Pulmonary artery endothelial cell (primary cell): Measurements from ENCODE around the gene SLC12A3. TPM values are rescaled to one million over a fixed set of nuclear protein-coding genes. Genes with fewer than 3 reads are reported as not detected.

Source experiments
- DNase-seq: peaks from one replicate; pipeline ENCODE4 v3.0.0-alpha.2; 2011; ENCODE audit warnings: low read depth, low spot score
- total RNA-seq: library from RNA; depleted of rRNA; stranded (reverse); fragments of >200 nt; gene quantifications from 2 replicates; pipeline ENCODE4 v1.2.3, GENCODE V29; 2014

SLC12A3 gene
- total RNA-seq, 1 donor from 2014 or later = not detected

DNA sequence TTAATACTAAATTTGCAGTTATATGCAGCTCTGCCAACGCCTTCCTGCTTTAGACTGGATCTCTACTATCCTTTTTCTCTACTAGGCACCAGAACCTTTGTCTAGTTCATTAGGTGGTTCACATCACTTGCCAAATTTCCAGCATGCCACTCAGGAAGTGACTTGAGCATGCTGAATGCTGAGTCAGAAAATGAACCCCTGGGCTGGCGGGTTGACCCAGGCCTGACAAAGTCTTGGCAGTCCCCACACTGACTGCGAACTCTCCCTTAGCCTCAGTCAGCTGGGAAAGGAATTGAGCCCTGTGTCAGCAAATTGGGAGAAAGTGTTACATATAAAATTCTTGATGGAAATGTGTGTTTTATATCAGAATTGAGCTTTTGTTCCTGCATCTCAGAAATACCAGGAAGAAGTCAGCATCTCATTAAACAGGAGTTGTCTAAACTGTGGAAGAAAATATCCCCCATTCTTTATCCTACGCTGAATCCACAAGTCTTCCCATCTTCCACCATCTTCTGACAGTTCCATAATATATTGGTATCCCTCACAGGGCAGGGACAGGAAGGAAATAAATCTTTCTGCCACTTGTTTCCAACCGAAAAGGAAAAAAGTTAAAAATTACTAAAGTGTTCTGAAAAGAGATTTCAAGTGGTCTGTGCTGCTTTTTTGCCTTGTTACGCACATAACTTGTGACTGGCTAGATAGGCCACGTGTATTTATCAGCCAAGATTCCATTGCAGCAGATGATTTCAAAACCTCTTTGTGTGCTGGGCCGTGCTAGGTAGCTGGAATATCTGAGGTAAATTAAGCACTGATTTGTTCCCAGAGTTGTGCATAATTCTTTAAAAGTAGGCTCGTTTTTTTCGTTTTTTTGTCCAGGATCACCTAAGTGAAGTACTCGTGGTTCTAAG lies 16.7 kb upstream of the SLC12A3 start:
- peak; percentile 29 for DNase-seq

DNA sequence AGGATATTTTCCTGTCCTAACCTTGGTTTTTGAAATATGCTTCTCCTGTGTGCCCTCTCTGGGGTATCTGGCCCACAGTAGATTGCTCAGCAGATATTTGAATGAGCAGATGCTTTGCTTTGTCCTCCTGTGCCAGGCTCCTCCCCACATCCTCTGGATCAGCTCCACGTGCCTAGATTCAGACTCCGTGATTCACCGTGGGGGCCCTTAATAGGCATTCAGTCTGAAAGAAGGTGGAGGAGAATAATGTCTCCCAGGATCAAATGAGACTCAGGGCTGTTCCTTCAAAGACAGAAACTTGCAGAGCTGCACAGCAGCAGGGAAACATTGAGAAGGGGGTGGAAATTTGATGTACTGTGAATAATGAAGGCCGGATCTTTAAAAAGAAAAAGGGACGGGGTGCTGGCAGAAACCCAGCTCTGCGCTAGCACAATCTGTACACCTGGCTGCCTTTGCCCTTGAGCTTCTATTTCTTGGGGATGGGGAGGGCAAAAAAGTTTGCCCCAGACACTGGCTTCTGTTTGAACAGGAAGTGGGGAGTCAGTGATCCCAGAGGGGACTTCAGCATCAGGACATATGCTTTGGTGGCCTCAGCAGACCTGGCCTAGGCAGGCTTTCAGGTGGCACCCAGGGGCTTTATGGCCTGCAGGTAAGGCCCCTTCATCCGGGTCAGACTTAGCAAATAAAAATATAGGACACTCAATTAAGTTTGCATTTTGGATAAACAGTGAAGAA lies 15.9 kb upstream of the SLC12A3 start:
- no peak for DNase-seq

DNA sequence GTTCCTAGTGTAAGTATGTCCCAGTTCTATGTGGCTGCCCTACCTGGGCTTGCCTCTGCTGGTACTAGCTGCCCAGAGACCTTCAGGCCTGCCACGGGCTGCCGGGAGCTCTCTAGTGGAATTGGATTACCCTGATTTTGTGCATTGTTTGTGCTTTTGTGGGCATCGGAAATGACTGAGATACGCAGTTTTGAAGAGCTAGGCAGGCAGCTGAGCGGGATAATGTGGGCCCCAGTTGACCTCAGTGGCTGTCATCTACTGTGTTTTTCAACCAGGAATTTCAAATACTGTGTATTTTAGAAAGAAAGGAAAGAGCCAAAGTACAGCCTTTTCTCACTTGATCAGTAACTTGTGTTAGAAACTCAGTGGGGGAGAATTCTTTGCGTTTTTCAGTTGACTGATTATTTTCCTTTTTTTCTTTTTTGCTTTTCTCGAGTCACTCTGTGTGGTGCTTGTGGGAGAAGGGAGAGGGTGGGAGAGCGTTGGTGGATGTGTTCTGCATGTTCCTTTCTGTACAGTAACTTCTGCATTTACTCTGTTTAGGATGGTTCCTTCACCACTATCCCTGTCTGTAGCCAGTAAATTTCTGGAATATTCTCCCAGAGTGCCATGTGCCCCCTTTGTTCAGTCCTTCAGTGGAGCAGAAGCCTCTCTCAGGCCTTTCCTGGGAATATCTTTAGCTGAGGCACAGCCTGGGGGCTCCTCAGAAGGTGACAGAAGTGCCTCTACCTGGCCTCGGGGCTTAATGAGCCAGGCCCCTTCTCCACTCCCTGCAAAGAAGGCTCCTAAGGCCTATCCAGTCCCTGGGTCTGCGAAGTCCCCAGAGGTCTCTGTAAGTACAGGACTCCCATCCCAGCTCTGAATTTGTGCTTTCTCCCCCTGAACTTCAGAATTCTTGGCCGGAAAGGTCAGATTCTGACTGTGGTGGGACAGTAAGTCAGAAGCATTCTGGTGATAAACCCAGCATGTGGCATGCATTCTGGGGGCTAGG lies 15.0 kb upstream of the SLC12A3 start:
- DNase-seq = no peak

DNA sequence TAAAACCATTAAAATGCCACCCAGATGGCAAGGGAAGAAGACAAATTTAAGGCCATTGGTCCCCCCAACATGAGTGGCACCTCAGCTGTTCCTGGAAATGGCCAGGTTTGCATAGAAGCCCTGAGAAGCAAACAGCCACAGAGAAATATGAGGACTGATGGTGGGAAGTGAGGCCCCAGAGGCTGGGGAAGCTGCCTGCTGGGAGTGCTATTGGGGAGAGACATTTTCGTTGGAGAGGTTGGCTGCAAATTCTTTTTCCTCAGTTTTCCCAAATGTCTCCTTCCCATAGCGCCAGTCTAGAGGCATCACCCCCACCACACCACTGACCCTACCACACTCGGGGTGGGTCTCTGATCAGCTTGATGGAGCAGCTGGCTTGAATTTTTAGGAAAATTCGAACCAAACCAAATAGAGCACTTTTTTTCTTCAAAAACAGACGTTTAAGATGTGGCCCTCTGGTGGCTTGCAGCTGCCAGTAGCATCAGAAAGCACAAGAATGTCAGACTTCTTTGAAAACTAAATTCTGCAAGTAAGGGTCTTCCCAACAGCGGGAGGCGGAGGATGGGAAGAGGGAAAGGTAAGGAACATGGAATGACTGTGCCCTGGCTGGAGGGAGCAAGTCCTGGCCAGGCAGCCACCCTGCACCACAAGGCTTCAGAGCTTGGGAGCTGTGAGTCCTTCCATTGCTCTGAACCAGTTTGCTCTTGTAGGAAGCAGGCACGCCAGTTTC lies 13.2 kb upstream of the SLC12A3 start:
- no peak for DNase-seq

DNA sequence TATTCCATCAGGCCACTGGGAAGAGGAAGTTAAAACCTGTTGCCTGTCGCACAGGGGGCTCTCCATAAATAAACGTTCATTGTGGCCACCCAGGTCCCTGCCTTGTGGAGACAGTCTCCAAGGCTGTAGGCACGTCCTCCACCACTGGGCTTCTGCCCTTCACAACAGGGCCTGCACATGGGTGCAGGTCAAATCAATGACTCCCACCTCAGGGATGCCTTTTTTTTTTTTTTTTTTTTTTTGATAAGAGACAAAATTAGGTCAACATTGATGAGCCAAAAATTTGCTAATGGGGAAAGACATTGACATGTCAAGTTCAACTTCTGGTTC lies 12.6 kb upstream of the SLC12A3 start:
- DNase-seq = no peak

DNA sequence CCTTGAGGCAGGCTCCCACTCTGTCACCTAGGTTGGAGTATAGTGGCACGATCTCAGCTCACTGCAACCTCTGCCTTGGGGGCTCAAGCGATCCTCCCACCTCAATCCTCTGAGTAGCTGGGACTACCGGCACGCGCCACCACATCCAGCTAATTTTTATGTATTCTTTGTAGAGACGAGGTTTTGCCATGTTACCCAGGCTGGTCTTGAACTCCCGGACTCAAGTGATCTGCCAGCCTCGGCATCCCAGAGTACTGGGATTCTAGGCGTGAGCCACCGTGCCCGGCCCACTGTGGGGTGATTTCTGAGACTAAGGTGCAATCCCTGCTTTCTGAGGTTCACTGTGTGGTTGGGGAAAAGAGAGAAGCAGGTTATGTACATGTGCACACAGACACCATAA lies 12.0 kb upstream of the SLC12A3 start:
- no peak for DNase-seq

DNA sequence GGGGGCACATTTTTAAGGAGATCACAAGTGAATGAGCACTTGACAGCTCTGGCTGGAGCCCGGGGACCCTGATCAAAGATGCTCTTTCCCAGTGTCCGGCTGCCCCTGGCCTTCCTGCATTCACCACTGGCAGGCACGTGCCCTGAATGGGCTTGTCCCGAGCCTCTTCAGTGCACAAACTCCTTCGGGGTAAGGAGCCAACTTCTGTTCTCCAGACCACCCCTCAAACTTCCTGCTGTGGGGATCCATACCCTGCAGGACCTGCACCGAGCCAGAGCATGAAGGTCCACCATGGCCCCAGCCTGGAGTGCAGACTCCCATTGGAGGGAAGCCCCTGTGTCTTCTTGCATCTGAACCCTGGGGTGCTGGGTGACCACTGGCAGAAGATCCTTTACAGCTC lies 9.8 kb upstream of the SLC12A3 start:
- DNase-seq = no peak

DNA sequence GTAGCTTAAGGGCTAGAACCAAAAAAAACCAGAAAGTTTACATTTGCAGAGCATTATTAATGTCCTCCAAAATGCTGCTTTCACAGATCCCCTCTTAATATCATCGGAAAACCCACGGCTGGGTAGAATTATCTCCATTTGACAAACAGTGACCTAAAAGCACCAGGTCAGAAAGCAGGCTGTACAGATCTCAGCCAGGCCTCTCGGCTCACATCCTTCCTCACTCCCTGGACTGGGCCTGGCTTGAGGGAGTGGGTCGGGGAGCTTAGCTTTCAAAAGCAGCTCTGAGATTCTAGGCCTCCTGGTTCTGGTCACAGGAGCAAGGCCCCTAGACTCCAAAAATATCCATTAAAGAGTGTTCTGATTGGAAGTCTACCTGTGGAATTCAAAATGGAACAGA lies 9.1 kb upstream of the SLC12A3 start:
- no peak for DNase-seq

DNA sequence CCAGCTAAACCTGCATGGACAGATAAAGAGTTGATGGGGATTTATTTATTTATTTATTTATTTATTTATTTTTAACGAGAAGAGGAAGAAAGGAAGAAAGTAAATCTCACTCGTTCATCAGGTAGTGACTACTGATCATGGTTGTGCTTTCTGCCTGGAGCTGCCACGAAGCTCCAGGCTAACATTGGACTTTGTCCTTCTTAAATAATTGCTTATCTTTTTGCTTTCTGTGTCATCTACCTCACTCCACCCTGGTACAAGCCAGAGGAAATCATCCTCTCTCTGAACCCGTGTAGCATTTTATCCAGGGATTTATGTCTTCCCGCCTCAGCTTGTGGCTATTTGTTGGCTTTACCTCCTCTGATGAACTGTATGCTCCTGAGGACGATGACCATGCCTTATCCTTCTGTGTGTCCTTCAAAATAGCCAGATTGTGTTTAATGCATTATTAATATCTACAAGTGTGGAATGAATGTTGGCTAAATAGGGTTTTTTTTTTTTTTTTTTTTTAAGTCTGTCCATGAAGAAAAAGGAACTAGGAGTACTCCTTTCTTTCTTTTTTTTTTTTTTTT lies 8.0 kb upstream of the SLC12A3 start:
- DNase-seq = no peak

DNA sequence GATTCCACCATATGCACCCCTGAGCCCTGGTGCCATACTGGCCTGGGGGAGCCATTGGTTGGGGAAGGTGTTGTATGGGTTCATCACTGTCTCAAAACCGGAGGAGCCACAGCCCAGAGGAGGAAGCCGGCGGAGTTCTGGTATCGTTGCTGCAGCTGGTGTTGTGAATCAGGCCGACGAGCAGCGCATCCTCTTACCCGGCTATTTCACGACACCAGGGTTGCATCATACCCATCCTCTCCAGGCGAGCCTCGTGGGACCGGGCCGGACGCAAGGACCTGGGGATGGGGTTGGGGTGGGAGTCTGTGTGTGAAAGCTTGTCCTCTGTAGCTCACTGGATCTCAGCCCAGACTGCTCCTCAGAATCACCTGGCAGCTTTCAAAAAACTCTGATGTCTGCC lies 6.6 kb upstream of the SLC12A3 start:
- no peak for DNase-seq

DNA sequence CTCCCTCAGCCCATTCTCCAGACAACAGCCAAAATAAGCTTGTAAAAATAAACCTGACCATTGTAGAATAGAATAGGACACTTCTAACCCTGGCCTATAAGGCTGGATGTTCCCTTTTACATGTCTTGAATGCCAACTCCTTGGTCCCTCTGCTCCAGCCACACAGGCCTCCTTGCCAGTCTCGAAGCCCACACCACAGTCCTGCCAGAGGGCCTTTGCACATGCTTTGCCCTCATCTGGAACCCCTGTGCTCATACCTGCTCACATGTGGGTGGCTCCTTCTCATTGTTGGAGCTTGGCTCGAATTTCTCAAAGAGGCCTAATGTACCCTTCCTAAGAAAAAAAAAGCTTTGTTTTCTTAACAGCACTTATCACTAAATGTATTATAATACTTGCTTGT lies 5.4 kb upstream of the SLC12A3 start:
- DNase-seq = no peak

DNA sequence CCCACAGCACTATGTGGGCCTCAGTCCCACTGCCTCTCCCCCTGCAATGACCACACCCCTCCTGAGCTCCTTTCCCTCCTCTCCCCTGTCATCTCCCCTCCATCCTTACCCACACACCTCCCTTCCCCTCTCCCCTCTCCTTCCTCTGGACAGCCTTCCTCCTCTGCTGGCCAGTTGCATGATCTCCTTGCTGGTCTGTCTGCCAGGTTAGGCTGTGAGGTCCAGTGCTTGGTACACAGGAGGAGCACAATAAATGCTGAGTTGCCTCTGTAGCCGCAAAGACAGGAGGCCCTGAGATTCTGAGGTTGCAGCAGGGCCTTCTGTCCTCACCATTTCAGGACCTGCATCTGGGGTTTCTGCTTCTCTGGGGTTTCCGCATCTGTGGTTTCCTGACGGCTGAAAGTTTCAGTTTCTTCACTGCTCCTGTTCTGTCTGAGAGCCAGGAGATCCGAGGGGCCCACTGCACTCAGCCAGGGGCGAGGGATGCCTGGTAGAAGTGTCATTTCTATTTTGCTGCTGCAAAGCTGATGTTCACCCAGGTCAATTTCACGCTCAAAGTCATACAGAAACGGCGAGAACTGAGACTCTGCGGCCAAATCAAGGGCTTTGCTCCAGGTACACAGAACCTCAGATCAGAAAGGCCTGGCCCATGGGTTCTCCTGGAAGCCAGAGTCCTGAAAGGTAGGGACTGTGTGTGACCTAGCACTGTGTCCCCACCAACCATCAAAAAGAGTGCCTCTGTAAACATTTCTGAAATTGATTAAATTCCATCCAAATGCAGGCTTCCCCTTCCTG lies 4.6 kb upstream of the SLC12A3 start:
- DNase-seq = no peak

DNA sequence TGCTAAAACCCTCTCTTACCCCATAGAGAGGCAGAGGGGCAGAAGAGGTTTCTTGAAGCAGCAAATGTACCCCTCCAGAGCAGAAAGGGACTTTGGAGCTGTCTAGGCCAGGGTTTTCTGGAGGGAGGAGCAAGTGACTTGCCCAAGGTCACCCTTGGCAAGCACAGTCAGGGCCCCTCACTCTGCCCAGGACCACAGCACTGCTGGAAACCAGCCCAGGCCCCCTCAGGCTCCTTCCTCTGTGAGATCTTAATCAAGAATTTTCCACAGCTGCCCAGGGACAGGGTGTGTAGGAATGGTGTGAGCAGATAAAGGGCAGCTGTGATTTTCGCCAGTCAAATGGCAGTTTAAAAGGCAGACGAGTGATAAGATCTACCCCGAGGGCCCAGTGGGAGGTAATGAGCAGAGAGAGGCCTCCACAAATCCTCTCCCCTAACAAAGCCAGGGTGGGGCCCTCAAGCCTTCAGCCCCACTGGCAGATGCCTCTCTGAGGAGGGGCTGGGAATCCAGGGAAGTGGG lies 3.9 kb upstream of the SLC12A3 start:
- no peak for DNase-seq

DNA sequence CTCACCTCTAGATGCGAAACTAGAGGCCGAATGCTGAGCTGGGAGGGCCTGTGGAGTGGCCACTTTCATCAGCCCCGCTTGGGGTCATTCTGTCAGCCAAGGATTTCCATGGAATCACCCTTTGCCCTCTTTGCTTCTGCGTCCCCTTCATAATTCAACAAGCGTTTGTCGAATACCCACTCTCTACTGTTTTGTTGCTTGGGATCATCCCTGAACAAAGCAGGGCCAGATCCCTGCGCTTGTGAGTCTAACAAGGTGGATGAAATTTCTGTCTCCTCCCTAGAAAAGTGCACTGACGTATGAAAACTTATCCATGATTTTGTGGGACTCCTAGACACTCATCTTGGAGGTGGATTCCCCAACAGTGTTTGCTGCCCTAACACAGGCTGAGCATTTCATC lies 3.3 kb upstream of the SLC12A3 start:
- DNase-seq = no peak

DNA sequence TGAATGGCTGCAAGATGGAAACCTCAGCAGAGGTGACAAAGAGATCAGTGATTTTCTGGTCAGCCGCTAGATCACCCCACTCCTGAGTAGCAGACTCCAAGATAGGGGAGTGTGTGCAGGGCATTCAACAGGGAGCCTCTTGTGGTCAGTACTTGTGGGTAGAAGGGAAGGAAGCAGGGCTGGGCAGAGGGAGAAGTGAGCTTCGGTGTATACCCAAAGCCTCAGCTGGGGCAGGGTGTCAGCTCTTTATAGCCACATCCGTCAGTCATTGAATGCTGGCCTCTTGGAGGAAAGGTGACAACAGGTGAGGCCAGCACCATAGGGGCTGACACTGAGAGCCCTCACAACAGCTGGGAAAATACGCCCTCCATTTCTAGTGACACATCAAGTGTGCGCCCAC lies 2.2 kb upstream of the SLC12A3 start:
- DNase-seq = no peak

DNA sequence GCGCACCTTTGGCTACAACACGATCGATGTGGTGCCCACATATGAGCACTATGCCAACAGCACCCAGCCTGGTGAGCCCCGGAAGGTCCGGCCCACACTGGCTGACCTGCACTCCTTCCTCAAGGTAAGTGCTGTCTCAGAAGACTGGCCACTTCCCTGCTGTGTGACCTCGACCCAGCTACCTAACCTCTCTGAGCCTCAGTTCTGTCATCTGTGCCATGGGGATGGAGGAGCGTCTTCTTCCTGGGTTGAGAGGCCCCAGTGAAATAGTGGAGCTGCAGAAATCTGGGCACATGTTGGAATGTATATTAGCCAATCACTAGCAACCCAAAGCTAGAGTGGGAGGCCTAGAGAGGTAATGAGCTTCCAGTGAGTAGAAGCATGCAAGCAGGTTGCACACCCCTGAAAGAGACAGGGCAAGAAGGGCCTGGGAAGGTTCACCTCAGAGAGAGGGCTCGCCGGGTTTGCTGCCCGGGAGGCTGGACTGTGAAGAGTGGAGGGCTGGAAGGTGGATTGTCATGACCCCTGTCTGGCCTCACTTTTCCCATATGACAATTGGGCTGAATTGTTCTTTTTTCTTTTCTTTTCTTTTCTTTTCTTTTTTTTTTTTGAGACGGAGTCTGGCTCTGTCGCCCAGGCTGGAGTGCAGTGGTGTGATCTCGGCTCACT lies 521 bp downstream of the SLC12A3 start:
- DNase-seq = no peak

DNA sequence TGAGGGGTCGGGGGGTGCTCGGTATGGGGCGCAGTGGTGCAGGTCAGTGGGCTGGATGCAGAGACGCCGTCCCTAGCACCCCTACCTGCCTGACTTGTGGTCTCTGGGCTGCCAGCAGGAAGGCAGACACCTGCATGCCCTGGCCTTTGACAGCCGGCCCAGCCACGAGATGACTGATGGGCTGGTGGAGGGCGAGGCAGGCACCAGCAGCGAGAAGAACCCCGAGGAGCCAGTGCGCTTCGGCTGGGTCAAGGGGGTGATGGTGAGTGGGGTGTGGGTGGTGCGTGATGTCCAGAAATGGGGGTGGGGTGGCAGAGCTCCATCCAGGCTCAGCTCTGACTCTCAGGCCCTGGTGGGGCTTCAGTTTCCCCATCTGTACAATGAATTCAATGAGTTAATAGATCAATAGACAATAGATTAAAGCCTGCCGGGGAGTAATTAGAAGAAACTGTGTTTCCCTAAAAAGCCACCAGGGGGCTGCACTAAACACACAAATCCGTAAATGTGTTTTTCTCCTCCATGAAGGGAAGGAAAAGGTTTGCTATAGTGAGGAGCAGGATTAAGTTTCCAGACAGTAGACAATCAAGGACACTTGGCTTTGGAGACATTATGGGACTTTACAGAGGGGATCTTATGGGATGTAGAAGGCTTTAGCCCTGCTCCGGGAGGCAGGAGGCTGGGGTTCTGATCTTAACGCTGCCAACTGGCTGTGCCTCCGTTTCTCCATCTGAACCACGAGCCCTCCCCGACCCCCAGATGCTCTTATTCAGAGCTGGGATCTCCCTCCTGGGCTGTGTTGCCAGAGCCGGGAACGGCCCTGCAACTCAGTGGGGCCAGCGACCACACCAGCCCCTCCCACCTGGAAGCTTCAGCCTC lies 2.2 kb downstream of the SLC12A3 start:
- peak; percentile 17 for DNase-seq

DNA sequence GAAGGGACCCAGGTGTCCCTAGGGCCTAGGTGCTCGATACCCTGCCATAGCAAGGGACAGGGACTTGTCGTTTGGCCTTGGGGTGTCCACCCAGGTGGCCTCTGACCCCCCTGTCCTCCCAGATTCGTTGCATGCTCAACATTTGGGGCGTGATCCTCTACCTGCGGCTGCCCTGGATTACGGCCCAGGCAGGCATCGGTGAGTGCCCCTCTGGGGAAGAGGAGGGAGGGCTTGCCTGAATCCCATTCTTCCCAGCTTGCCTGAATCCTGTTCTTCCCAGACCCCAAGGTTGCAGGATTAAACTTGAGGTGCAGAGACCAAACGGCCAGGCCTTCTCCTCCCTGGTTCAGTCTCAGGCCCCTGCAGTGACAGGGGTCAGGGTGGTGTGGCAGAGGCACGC lies 3.2 kb downstream of the SLC12A3 start:
- no peak for DNase-seq
